PC-9 (cell line): ENCODE measurements around the gene PAIP2B.

Experiments
- EZH2 ChIP-seq: fragments of 200-600 bp; sonication (generic); IDR thresholded peaks from 2 replicates; pipeline ENCODE4 v1.8.0; 2017; ENCODE audit warnings: antibody characterized with exemption, low read depth
- TF ChIP-seq, protein P1 (sequence below): fragments of 200-600 bp; sonication (generic); conservative IDR thresholded peaks from 2 replicates; pipeline ENCODE4 v1.6.1; 2017; ENCODE audit warnings: mixed run types, antibody characterized with exemption, mild to moderate bottlenecking, moderate library complexity

DNA sequence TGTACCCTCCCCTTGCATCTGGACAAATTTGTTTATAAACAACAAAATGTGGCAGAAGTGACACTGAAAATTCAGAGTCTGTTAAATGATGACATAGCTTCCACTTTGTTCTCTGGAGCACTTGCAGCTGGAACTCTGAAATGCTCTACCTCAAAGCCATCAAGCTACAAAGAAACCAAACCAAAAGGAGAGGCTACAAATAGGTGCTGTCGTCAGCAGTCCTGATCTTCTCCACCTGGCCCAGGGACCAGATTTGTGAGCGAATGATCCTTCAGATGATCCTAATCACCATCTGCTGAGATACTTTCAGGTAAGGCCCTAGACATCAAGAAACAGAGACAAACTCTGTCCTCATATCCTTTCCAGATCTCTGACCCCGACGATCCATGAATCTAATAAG lies 27.9 kb upstream of the PAIP2B start:
- TF ChIP-seq, protein P1, sequence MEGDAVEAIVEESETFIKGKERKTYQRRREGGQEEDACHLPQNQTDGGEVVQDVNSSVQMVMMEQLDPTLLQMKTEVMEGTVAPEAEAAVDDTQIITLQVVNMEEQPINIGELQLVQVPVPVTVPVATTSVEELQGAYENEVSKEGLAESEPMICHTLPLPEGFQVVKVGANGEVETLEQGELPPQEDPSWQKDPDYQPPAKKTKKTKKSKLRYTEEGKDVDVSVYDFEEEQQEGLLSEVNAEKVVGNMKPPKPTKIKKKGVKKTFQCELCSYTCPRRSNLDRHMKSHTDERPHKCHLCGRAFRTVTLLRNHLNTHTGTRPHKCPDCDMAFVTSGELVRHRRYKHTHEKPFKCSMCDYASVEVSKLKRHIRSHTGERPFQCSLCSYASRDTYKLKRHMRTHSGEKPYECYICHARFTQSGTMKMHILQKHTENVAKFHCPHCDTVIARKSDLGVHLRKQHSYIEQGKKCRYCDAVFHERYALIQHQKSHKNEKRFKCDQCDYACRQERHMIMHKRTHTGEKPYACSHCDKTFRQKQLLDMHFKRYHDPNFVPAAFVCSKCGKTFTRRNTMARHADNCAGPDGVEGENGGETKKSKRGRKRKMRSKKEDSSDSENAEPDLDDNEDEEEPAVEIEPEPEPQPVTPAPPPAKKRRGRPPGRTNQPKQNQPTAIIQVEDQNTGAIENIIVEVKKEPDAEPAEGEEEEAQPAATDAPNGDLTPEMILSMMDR = no peak
- TF ChIP-seq EZH2 = no peak
